Measurements from ENCODE around the gene MCM5.

Gene MCM5

GRCh38 chr22:35399114-35399677 lies 744 bp upstream of the MCM5 start:
- in situ Hi-C loops (cut with MboI; ENCODE audit: low sequenced_read_pairs), result no loop called here

- in situ Hi-C loops (cut with MboI; ENCODE audit: low sequenced_read_pairs), result loop anchor here (25.0 kb wide), 1 partner anchor 1112 kb away; the partner anchor contains the start of gene FOXRED2
Measured at GRCh38 chr22:35400501-35400790, 506 bp downstream of the MCM5 start.

- in situ Hi-C loops (cut with MboI; ENCODE audit: low sequenced_read_pairs), result loop anchor here (25.0 kb wide), 1 partner anchor 1110 kb away; the partner anchor contains the start of gene FOXRED2
Measured at GRCh38 chr22:35401863-35402262, 1.9 kb downstream of the MCM5 start.

- in situ Hi-C loops (cut with MboI; ENCODE audit: low sequenced_read_pairs), result loop anchor here (25.0 kb wide), 1 partner anchor 1109 kb away; the partner anchor contains the start of gene FOXRED2
Measured at GRCh38 chr22:35403356-35403755, 3.4 kb downstream of the MCM5 start.

- in situ Hi-C loops (cut with MboI; ENCODE audit: low sequenced_read_pairs), result loop anchor here (25.0 kb wide), 1 partner anchor 1108 kb away; the partner anchor contains the start of gene FOXRED2
Measured at GRCh38 chr22:35404176-35404575, 4.2 kb downstream of the MCM5 start.

GRCh38 chr22:35406443-35406842 lies 6.5 kb downstream of the MCM5 start:
- in situ Hi-C loops (cut with MboI; ENCODE audit: low sequenced_read_pairs), result loop anchor here (25.0 kb wide), 1 partner anchor 1106 kb away; the partner anchor contains the start of gene FOXRED2

- in situ Hi-C loops (cut with MboI; ENCODE audit: low sequenced_read_pairs), result loop anchor here (25.0 kb wide), 1 partner anchor 1105 kb away; the partner anchor contains the start of gene FOXRED2
Measured at GRCh38 chr22:35407362-35407761, 7.4 kb downstream of the MCM5 start.

GRCh38 chr22:35409783-35410662 lies 10.1 kb downstream of the MCM5 start:
- in situ Hi-C loops (cut with MboI; ENCODE audit: low sequenced_read_pairs), result loop anchor here (25.0 kb wide), 1 partner anchor 1102 kb away; the partner anchor contains the start of gene FOXRED2

- in situ Hi-C loops (cut with MboI; ENCODE audit: low sequenced_read_pairs), result loop anchor here (25.0 kb wide), 1 partner anchor 1102 kb away; the partner anchor contains the start of gene FOXRED2
Measured at GRCh38 chr22:35410663-35411034, 10.7 kb downstream of the MCM5 start.

- in situ Hi-C loops (cut with MboI; ENCODE audit: low sequenced_read_pairs), result loop anchor here (25.0 kb wide), 1 partner anchor 1101 kb away; the partner anchor contains the start of gene FOXRED2
Measured at GRCh38 chr22:35411102-35411501, 11.2 kb downstream of the MCM5 start.

GRCh38 chr22:35413624-35414023 lies 13.7 kb downstream of the MCM5 start:
- in situ Hi-C loops (cut with MboI; ENCODE audit: low sequenced_read_pairs), result loop anchor here (25.0 kb wide), 1 partner anchor 1099 kb away; the partner anchor contains the start of gene FOXRED2

GRCh38 chr22:35417606-35418005 lies 17.7 kb downstream of the MCM5 start:
- in situ Hi-C loops (cut with MboI; ENCODE audit: low sequenced_read_pairs), result loop anchor here (25.0 kb wide), 1 partner anchor 1095 kb away; the partner anchor contains the start of gene FOXRED2

- in situ Hi-C loops (cut with MboI; ENCODE audit: low sequenced_read_pairs), result loop anchor here (25.0 kb wide), 1 partner anchor 1094 kb away; the partner anchor contains the start of gene FOXRED2
Measured at GRCh38 chr22:35418088-35418487, 18.1 kb downstream of the MCM5 start.

GRCh38 chr22:35418731-35419130 lies 18.8 kb downstream of the MCM5 start:
- in situ Hi-C loops (cut with MboI; ENCODE audit: low sequenced_read_pairs), result loop anchor here (25.0 kb wide), 1 partner anchor 1094 kb away; the partner anchor contains the start of gene FOXRED2

GRCh38 chr22:35419756-35420155 lies 19.8 kb downstream of the MCM5 start:
- in situ Hi-C loops (cut with MboI; ENCODE audit: low sequenced_read_pairs), result loop anchor here (25.0 kb wide), 1 partner anchor 1093 kb away; the partner anchor contains the start of gene FOXRED2

- in situ Hi-C loops (cut with MboI; ENCODE audit: low sequenced_read_pairs), result loop anchor here (25.0 kb wide), 1 partner anchor 1091 kb away; the partner anchor contains the start of gene FOXRED2
Measured at GRCh38 chr22:35421121-35421520, 21.2 kb downstream of the MCM5 start.

- in situ Hi-C loops (cut with MboI; ENCODE audit: low sequenced_read_pairs), result loop anchor here (25.0 kb wide), 1 partner anchor 1090 kb away; the partner anchor contains the start of gene FOXRED2
Measured at GRCh38 chr22:35422145-35422544, 22.2 kb downstream of the MCM5 start.

GRCh38 chr22:35422936-35423335 lies 23.0 kb downstream of the MCM5 start:
- in situ Hi-C loops (cut with MboI; ENCODE audit: low sequenced_read_pairs), result loop anchor here (25.0 kb wide), 1 partner anchor 1089 kb away; the partner anchor contains the start of gene FOXRED2

GRCh38 chr22:35424081-35424480 lies 24.1 kb downstream of the MCM5 start:
- in situ Hi-C loops (cut with MboI; ENCODE audit: low sequenced_read_pairs), result loop anchor here (25.0 kb wide), 1 partner anchor 1088 kb away; the partner anchor contains the start of gene FOXRED2

GRCh38 chr22:35424761-35425160 lies 24.8 kb downstream of the MCM5 start:
- in situ Hi-C loops (cut with MboI; ENCODE audit: low sequenced_read_pairs), result loop anchor here (25.0 kb wide), 1 partner anchor 1088 kb away; the partner anchor contains the start of gene FOXRED2

GRCh38 chr22:35425546-35425945 lies 25.6 kb downstream of the MCM5 start:
- in situ Hi-C loops (cut with MboI; ENCODE audit: low sequenced_read_pairs), result no loop called here

Data from HL-60/S4 (cell line).